SK-N-SH (cell line): ENCODE results near the gene TTC14.

Experiments used
- CHD2 ChIP-seq: fragments of 150-350 bp; IDR thresholded peaks from 2 replicates; pipeline ENCODE4 v1.6.1; 2018; ENCODE audit warnings: low read length; ENCODE audit not compliant: partially characterized antibody
- NFIC ChIP-seq: IDR thresholded peaks from 2 replicates; pipeline ENCODE4 v1.4.0; 2012; ENCODE audit warnings: borderline replicate concordance
- POLR2AphosphoS5 ChIP-seq: IDR thresholded peaks from 2 replicates; pipeline ENCODE4 v1.6.1; 2012; ENCODE audit warnings: low read depth, low read length
- RAD21 ChIP-seq: IDR thresholded peaks from 2 replicates; pipeline ENCODE4 v1.6.1; 2012; ENCODE audit warnings: mild to moderate bottlenecking, low read length
- TAF1 ChIP-seq: IDR thresholded peaks from 2 replicates; pipeline ENCODE4 v1.6.1; 2012; ENCODE audit warnings: low read depth, mild to moderate bottlenecking, low read length, moderate library complexity, borderline replicate concordance
- TCF12 ChIP-seq: IDR thresholded peaks from 2 replicates; pipeline ENCODE4 v1.4.0; 2012
- TF ChIP-seq, protein P1 (sequence below): fragments of 200-600 bp; sonication (generic); IDR thresholded peaks from 2 replicates; pipeline ENCODE4 v1.6.1; 2017; ENCODE audit warnings: antibody characterized with exemption, mild to moderate bottlenecking, moderate library complexity
- TF ChIP-seq, protein P2 (sequence below): IDR thresholded peaks from 2 replicates; pipeline ENCODE4; 2012
- TF ChIP-seq, protein P3 (sequence below): IDR thresholded peaks from 2 replicates; pipeline ENCODE4 v1.6.1; 2012; ENCODE audit warnings: mild to moderate bottlenecking, low read depth, low read length, moderate library complexity
- TF ChIP-seq, protein P4 (sequence below): IDR thresholded peaks from 2 replicates; pipeline ENCODE4 v1.4.0; 2012; ENCODE audit warnings: low read depth, borderline replicate concordance
- TF ChIP-seq, protein P5 (sequence below): fragments of 150-350 bp; IDR thresholded peaks from 2 replicates; pipeline ENCODE4 v1.6.1; 2017; ENCODE audit warnings: antibody characterized with exemption, low read length, low read depth, borderline replicate concordance

DNA sequence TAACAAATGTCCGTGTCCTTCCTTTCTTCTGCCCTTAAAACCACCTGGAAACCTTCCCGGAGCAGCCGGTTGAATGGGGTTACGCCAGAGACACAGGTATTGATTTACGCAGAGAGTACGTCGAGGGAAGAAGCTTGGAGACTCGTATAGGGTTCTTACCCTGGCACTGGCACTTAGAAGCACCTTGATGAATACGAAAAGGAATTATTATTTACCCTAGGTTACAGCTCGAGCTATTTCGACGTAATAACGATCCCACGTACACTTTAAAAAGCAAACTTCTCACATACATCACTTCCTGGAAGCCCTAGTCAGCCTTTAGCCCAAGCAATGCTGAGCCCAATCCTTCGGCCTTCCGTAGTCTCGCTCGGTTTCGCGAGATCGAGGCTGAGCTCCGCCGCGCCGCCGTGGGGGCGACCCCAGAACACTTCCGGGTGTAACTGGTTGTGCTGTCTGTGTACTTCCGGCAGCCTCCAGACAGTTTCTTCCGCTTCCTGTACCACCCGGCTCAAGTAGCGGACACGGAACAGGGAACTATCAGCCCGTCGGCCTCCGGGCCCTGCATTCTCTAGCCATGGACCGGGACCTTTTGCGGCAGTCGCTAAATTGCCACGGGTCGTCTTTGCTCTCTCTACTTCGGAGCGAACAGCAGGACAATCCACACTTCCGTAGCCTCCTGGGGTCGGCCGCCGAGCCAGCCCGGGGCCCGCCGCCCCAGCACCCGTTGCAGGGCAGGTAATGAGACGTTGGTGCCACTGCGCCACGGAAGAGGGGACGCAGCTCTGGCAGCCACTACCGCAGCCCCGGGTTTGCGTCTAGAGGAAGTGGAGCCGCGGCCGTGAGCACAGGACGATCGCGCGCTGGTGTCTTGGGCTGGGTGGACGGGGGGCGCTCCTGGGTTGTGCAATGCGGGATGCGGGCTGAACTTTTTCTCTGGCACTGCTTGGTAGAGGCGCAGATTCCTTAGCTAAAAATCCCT lies at the start of gene TTC14:
- TF ChIP-seq POLR2AphosphoS5 (peak; percentile 97), TCF12 (no peak), RAD21 (peak; percentile 6; the same call in 1 of the 2 replicates), CHD2 (peak; percentile 99), TAF1 (peak; percentile 81), NFIC (no peak)
- TF ChIP-seq, protein P1, sequence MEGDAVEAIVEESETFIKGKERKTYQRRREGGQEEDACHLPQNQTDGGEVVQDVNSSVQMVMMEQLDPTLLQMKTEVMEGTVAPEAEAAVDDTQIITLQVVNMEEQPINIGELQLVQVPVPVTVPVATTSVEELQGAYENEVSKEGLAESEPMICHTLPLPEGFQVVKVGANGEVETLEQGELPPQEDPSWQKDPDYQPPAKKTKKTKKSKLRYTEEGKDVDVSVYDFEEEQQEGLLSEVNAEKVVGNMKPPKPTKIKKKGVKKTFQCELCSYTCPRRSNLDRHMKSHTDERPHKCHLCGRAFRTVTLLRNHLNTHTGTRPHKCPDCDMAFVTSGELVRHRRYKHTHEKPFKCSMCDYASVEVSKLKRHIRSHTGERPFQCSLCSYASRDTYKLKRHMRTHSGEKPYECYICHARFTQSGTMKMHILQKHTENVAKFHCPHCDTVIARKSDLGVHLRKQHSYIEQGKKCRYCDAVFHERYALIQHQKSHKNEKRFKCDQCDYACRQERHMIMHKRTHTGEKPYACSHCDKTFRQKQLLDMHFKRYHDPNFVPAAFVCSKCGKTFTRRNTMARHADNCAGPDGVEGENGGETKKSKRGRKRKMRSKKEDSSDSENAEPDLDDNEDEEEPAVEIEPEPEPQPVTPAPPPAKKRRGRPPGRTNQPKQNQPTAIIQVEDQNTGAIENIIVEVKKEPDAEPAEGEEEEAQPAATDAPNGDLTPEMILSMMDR = peak; percentile 32; the same call in 1 of the 2 replicates
- TF ChIP-seq, protein P2, sequence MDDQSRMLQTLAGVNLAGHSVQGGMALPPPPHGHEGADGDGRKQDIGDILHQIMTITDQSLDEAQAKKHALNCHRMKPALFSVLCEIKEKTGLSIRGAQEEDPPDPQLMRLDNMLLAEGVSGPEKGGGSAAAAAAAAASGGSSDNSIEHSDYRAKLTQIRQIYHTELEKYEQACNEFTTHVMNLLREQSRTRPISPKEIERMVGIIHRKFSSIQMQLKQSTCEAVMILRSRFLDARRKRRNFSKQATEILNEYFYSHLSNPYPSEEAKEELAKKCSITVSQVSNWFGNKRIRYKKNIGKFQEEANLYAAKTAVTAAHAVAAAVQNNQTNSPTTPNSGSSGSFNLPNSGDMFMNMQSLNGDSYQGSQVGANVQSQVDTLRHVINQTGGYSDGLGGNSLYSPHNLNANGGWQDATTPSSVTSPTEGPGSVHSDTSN = peak; percentile 45
- TF ChIP-seq, protein P3, sequence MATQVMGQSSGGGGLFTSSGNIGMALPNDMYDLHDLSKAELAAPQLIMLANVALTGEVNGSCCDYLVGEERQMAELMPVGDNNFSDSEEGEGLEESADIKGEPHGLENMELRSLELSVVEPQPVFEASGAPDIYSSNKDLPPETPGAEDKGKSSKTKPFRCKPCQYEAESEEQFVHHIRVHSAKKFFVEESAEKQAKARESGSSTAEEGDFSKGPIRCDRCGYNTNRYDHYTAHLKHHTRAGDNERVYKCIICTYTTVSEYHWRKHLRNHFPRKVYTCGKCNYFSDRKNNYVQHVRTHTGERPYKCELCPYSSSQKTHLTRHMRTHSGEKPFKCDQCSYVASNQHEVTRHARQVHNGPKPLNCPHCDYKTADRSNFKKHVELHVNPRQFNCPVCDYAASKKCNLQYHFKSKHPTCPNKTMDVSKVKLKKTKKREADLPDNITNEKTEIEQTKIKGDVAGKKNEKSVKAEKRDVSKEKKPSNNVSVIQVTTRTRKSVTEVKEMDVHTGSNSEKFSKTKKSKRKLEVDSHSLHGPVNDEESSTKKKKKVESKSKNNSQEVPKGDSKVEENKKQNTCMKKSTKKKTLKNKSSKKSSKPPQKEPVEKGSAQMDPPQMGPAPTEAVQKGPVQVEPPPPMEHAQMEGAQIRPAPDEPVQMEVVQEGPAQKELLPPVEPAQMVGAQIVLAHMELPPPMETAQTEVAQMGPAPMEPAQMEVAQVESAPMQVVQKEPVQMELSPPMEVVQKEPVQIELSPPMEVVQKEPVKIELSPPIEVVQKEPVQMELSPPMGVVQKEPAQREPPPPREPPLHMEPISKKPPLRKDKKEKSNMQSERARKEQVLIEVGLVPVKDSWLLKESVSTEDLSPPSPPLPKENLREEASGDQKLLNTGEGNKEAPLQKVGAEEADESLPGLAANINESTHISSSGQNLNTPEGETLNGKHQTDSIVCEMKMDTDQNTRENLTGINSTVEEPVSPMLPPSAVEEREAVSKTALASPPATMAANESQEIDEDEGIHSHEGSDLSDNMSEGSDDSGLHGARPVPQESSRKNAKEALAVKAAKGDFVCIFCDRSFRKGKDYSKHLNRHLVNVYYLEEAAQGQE = no peak
- TF ChIP-seq, protein P4, sequence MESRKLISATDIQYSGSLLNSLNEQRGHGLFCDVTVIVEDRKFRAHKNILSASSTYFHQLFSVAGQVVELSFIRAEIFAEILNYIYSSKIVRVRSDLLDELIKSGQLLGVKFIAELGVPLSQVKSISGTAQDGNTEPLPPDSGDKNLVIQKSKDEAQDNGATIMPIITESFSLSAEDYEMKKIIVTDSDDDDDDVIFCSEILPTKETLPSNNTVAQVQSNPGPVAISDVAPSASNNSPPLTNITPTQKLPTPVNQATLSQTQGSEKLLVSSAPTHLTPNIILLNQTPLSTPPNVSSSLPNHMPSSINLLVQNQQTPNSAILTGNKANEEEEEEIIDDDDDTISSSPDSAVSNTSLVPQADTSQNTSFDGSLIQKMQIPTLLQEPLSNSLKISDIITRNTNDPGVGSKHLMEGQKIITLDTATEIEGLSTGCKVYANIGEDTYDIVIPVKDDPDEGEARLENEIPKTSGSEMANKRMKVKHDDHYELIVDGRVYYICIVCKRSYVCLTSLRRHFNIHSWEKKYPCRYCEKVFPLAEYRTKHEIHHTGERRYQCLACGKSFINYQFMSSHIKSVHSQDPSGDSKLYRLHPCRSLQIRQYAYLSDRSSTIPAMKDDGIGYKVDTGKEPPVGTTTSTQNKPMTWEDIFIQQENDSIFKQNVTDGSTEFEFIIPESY = peak; percentile 99
- TF ChIP-seq, protein P5, sequence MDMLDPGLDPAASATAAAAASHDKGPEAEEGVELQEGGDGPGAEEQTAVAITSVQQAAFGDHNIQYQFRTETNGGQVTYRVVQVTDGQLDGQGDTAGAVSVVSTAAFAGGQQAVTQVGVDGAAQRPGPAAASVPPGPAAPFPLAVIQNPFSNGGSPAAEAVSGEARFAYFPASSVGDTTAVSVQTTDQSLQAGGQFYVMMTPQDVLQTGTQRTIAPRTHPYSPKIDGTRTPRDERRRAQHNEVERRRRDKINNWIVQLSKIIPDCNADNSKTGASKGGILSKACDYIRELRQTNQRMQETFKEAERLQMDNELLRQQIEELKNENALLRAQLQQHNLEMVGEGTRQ = no peak
